Measurements from ENCODE around the gene RTL1.

Gene RTL1

GRCh38 chr14:100860556-100861187, 42.9 kb downstream of the RTL1 start:
- no peak overlapping the region for H3K4me2 ChIP-seq (ENCODE audit: low read length)
- H3K27me3 ChIP-seq (ENCODE audit: control insufficient read depth, insufficient read depth, low read length): no peaks in the 10 kb centered on the region
- no peak overlapping the region for H3K4me3 ChIP-seq (ENCODE audit: low read length)
- H3K4me1 ChIP-seq (ENCODE audit: control insufficient read depth, insufficient read depth, low read length): peaks cover 13% of the 10 kb centered on the region
- peaks cover 42% of the 10 kb centered on the region for H3K36me3 ChIP-seq (ENCODE audit: insufficient read depth, low read length)
- H3K9ac ChIP-seq (ENCODE audit: low read depth, low read length): no peak overlapping the region
- H3K9me3 ChIP-seq (replicated peaks; ENCODE audit: low read length): no peaks in the 10 kb centered on the region

GRCh38 chr14:100859781-100860180, 43.7 kb downstream of the RTL1 start:
- no peak overlapping the region for H3K4me2 ChIP-seq (ENCODE audit: low read length)
- H3K4me1 ChIP-seq (ENCODE audit: control insufficient read depth, insufficient read depth, low read length): peaks cover 8% of the 10 kb centered on the region
- no peaks in the 10 kb centered on the region for H3K9me3 ChIP-seq (replicated peaks; ENCODE audit: low read length)
- no peaks in the 10 kb centered on the region for H3K27me3 ChIP-seq (ENCODE audit: control insufficient read depth, insufficient read depth, low read length)
- H3K9ac ChIP-seq (ENCODE audit: low read depth, low read length): no peak overlapping the region
- peaks cover 42% of the 10 kb centered on the region for H3K36me3 ChIP-seq (ENCODE audit: insufficient read depth, low read length)
- no peak overlapping the region for H3K4me3 ChIP-seq (ENCODE audit: low read length)

GRCh38 chr14:100858838-100859220, 44.7 kb downstream of the RTL1 start:
- Histone ChIP-seq H3K4me1 (ENCODE audit: control insufficient read depth, insufficient read depth, low read length) (no peaks in the 10 kb centered on the region), H3K36me3 (ENCODE audit: insufficient read depth, low read length) (peaks cover 37% of the 10 kb centered on the region), H3K9ac (ENCODE audit: low read depth, low read length) (no peak overlapping the region), H3K4me2 (ENCODE audit: low read length) (no peak overlapping the region), H3K4me3 (ENCODE audit: low read length) (no peak overlapping the region), H3K9me3 (replicated peaks; ENCODE audit: low read length) (no peaks in the 10 kb centered on the region), H3K27me3 (ENCODE audit: control insufficient read depth, insufficient read depth, low read length) (no peaks in the 10 kb centered on the region)

DNA sequence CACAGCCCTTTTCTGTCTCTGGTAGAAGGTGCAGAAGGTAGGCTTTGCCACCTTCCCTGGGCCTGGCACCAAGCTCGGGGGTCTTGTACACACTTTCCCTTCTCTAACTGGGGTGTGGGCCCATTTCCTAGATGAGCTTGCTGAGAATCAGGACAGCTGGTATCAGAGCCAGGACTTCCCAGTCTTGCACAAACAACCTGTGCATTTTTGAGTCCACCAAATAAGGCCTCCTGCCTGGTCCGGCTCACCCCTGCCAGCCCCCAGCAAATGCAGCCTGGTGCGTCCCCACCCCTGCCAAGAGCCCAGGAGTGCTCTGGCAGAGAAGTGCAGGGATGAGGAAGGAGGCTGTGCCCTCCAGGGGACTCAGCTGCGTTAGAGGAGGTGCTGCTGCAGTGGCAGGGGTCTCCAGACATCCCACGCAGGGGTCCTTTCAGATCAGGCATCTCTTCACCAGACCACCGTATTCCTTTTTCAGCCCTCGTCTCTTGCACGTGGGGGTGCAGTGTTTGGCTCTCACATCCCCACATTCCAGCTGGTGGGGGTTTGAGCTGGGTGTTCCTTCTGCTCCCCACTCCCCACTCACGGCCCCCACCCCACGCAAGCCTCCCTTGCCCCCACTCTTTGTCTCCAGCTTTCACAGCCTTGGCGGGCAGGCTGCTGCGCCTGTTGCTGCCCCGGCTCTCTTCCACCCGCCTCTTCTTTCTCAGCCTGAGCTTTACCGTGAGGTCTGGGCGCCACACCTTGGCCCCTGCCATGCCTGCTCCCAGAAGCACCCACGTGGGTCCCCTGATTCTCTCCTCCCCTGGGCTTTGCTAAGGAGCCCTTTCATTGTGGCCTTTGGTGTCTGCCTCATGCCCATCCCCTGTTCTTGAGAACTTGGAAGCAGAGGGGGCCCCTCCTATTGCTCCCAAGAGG, 45.3 kb downstream of the RTL1 start:
- no peak overlapping the region for H3K4me3 ChIP-seq (ENCODE audit: low read length)
- H3K4me1 ChIP-seq (ENCODE audit: control insufficient read depth, insufficient read depth, low read length): no peaks in the 10 kb centered on the region
- H3K36me3 ChIP-seq (ENCODE audit: insufficient read depth, low read length): peaks cover 35% of the 10 kb centered on the region
- no peak overlapping the region for H3K9ac ChIP-seq (ENCODE audit: low read depth, low read length)
- H3K9me3 ChIP-seq (replicated peaks; ENCODE audit: low read length): no peaks in the 10 kb centered on the region
- no peaks in the 10 kb centered on the region for H3K27me3 ChIP-seq (ENCODE audit: control insufficient read depth, insufficient read depth, low read length)
- H3K4me2 ChIP-seq (ENCODE audit: low read length): no peak overlapping the region

DNA sequence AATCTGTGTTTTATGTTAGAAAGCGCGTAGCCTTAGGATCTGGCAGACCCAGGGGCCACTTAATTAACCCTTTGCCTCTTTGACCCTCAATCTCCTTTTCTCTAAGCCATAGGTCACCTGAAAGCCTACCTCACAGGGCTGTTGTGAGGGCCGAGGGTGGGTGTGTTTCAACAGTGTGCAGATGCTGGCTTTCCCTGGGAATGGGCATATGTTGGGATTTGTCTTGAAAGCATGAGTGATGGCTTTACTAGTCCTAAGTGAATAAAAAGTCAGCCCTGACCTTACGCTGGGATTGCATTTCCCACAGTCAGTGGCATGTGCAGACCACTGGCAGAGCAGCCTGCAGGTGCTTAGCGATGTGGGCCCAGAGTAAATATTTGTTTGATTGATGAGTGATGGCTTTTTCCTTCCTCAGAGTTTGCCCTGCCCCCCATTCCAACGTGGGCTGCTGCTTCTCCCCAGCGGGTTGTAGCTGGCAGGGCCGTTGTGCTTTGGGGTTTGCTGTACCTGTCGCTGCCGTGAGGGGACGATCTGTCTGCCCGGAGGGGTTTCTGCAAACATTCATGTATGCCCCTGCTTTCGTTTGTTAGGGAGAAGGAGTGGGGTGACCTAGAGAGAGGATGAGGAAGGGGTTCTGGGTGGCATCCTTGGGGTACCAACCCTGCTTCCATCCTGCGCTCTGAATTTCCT, 46.1 kb downstream of the RTL1 start:
- Histone ChIP-seq H3K4me1 (ENCODE audit: control insufficient read depth, insufficient read depth, low read length) (no peaks in the 10 kb centered on the region), H3K36me3 (ENCODE audit: insufficient read depth, low read length) (peaks cover 35% of the 10 kb centered on the region), H3K27me3 (ENCODE audit: control insufficient read depth, insufficient read depth, low read length) (no peaks in the 10 kb centered on the region), H3K9me3 (replicated peaks; ENCODE audit: low read length) (no peaks in the 10 kb centered on the region), H3K9ac (ENCODE audit: low read depth, low read length) (no peak overlapping the region), H3K4me3 (ENCODE audit: low read length) (no peak overlapping the region), H3K4me2 (ENCODE audit: low read length) (no peak overlapping the region)

GRCh38 chr14:100856056-100856950, 47.2 kb downstream of the RTL1 start:
- H3K36me3 ChIP-seq (ENCODE audit: insufficient read depth, low read length): peaks cover 36% of the 10 kb centered on the region
- no peak overlapping the region for H3K4me3 ChIP-seq (ENCODE audit: low read length)
- no peak overlapping the region for H3K9ac ChIP-seq (ENCODE audit: low read depth, low read length)
- no peaks in the 10 kb centered on the region for H3K9me3 ChIP-seq (replicated peaks; ENCODE audit: low read length)
- no peaks in the 10 kb centered on the region for H3K27me3 ChIP-seq (ENCODE audit: control insufficient read depth, insufficient read depth, low read length)
- H3K4me1 ChIP-seq (ENCODE audit: control insufficient read depth, insufficient read depth, low read length): no peaks in the 10 kb centered on the region
- H3K4me2 ChIP-seq (ENCODE audit: low read length): no peak overlapping the region

DNA sequence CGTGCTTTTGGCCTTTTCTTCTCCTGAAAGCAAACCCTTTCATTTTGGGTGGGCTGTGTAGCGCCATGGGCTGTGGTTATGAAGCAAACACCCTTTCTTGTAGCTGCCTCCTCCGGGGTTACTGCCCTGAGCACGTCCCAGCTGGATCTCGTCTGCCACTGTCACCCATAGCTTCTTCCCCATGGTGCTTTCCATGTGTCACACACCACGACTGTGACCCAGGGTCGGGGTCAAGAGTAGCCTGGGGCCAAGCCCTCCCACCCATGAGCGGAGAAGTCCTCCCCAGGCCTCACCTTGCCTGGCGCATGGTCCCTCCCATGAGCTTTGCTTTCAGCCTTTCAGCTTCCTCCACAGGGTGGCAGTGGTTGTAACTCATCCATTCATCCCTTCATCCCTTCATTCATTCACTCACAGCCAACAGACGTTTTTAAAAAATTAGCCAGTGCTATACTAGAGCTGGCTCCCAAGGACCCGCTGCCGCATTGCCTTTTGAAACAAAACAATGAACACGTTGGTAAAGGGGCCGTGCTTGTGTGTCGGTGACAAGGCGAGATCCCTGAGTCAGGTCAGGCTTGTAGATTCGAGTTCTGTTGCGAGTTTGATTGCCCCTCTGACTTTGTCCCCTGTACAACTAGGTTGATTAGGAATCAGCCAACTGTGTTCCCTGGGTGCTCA, 48.1 kb downstream of the RTL1 start:
- Histone ChIP-seq H3K9me3 (replicated peaks; ENCODE audit: low read length) (no peaks in the 10 kb centered on the region), H3K4me3 (ENCODE audit: low read length) (no peak overlapping the region), H3K9ac (ENCODE audit: low read depth, low read length) (no peak overlapping the region), H3K4me2 (ENCODE audit: low read length) (no peak overlapping the region), H3K27me3 (ENCODE audit: control insufficient read depth, insufficient read depth, low read length) (no peaks in the 10 kb centered on the region), H3K36me3 (ENCODE audit: insufficient read depth, low read length) (peaks cover 38% of the 10 kb centered on the region), H3K4me1 (ENCODE audit: control insufficient read depth, insufficient read depth, low read length) (no peaks in the 10 kb centered on the region)

DNA sequence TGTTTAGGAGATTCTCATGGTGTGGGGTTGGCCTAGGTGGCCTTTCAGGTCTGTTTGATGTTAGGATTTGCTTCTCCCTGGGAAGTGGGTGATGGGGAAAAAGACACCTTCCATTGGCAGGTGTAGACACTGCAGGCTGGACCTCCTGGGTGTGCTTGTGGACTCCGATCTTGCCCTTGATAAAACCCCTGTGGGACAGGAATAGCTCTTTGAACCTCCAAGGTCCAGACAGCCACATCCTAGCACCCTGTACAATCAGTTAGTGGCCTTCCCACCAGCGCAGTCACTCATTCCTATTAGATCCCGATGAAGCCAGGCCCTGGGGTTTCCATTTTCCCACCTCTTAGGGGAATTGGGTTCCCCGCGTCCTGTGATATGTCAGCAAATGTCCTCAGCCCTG, 49.1 kb downstream of the RTL1 start:
- no peaks in the 10 kb centered on the region for H3K9me3 ChIP-seq (replicated peaks; ENCODE audit: low read length)
- H3K36me3 ChIP-seq (ENCODE audit: insufficient read depth, low read length): peaks cover 38% of the 10 kb centered on the region
- no peak overlapping the region for H3K4me2 ChIP-seq (ENCODE audit: low read length)
- no peaks in the 10 kb centered on the region for H3K27me3 ChIP-seq (ENCODE audit: control insufficient read depth, insufficient read depth, low read length)
- no peak overlapping the region for H3K4me3 ChIP-seq (ENCODE audit: low read length)
- no peak overlapping the region for H3K9ac ChIP-seq (ENCODE audit: low read depth, low read length)
- no peaks in the 10 kb centered on the region for H3K4me1 ChIP-seq (ENCODE audit: control insufficient read depth, insufficient read depth, low read length)

DNA sequence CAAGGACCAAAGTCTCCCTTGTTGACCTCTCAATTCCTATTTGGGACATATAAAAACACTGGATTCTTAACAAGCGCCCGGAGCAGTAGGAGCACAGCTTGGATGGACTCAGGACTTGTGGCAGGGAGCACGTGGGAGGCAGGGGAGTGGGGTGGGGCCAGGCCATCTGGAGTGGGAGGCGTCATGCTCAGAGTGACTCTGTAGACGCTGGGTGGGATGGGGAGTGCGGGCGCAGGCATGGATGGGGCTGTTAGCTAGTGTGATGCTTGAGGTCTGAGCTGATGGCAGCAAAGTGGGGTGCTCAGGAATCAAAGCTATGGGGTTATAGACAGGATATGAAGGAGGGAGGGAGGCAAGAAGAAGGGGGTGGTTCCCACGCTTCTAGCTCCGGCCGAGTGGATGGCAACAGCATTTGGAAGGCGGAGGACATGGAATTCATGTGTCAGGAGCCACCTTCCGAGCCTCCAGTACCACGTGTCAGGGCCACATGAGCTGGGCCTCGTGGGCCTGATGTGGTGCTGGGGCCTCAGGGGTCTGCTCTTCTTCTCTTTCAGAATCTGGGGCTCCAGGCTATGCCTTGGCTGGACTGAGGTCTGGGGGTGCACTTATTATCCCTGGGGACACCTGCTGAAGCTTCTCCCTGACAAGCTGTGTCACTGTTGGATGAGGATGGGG, 51.4 kb downstream of the RTL1 start:
- Histone ChIP-seq H3K4me2 (ENCODE audit: low read length) (no peak overlapping the region), H3K27me3 (ENCODE audit: control insufficient read depth, insufficient read depth, low read length) (no peaks in the 10 kb centered on the region), H3K4me1 (ENCODE audit: control insufficient read depth, insufficient read depth, low read length) (peaks cover 13% of the 10 kb centered on the region), H3K4me3 (ENCODE audit: low read length) (no peak overlapping the region), H3K9me3 (replicated peaks; ENCODE audit: low read length) (no peaks in the 10 kb centered on the region), H3K36me3 (ENCODE audit: insufficient read depth, low read length) (peaks cover 44% of the 10 kb centered on the region), H3K9ac (ENCODE audit: low read depth, low read length) (no peak overlapping the region)

- H3K27me3 ChIP-seq (ENCODE audit: control insufficient read depth, insufficient read depth, low read length): no peaks in the 10 kb centered on the region
- no peak overlapping the region for H3K4me3 ChIP-seq (ENCODE audit: low read length)
- H3K9ac ChIP-seq (ENCODE audit: low read depth, low read length): no peak overlapping the region
- peaks cover 13% of the 10 kb centered on the region for H3K4me1 ChIP-seq (ENCODE audit: control insufficient read depth, insufficient read depth, low read length)
- H3K4me2 ChIP-seq (ENCODE audit: low read length): no peak overlapping the region
- H3K9me3 ChIP-seq (replicated peaks; ENCODE audit: low read length): no peaks in the 10 kb centered on the region
- peaks cover 41% of the 10 kb centered on the region for H3K36me3 ChIP-seq (ENCODE audit: insufficient read depth, low read length)
These were observed 52.0 kb downstream of the RTL1 start for GRCh38 chr14:100851586-100851916.

Data from skeletal muscle satellite cell (primary cell).